SK-N-SH (cell line): ENCODE results near the gene SHCBP1L. TPM values are rescaled to one million over a fixed set of nuclear protein-coding genes. Genes with fewer than 3 reads are reported as not detected.

Experiments used
- CTCF ChIA-PET: fragments of 300-600, 350-600 bp; formaldehyde crosslinking; extraction: SDS; loops from one replicate; lab custom pipeline; 2021; lab: Yijun Ruan, JAX
- POLR2A ChIA-PET: fragments of 350-600 bp; sonication (Branson Sonifier 250); formaldehyde crosslinking; extraction: SDS; loops from one replicate; lab custom pipeline; 2020; ENCODE audit warnings: antibody characterized with exemption, inconsistent platforms; lab: Yijun Ruan, JAX
- DNase-seq: peaks from one replicate; pipeline ENCODE4 v3.0.0; 2012
- H2AFZ ChIP-seq: fragments of 200-600 bp; sonication (generic); 2 replicates; pipeline ENCODE4 v1.8.1; 2016; ENCODE audit warnings: antibody characterized with exemption, mild to moderate bottlenecking, low read depth
- H3F3A ChIP-seq: fragments of 200-600 bp; sonication (generic); replicated peaks from 2 replicates; pipeline ENCODE3; 2016; ENCODE audit warnings: antibody characterized with exemption, mild to moderate bottlenecking; ENCODE audit not compliant: insufficient read depth
- H3K27ac ChIP-seq, 2 experiments: fragments of 200-500 bp in 1 of 2; fragments of 200-600 bp in 1 of 2; sonication (Bioruptor generic) in 1 of 2; sonication (generic), shearing (Covaris generic) in 1 of 2; 2 replicates each; pipeline versions ENCODE4 v1.5.1 to v1.6.1; 2014 to 2016; ENCODE audit warnings: low read depth in 2 of 2, inconsistent platforms in 1 of 2, low read length in 1 of 2, mild to moderate bottlenecking in 1 of 2, mixed read lengths in 1 of 2
- H3K27me3 ChIP-seq: fragments of 200-600 bp; sonication (generic), shearing (Covaris generic); 2 replicates; pipeline ENCODE4 v1.6.1; 2016; ENCODE audit warnings: mixed run types; ENCODE audit not compliant: insufficient read depth
- H3K36me3 ChIP-seq, 2 experiments: fragments of 200-500 bp in 1 of 2; fragments of 200-600 bp in 1 of 2; sonication (Bioruptor generic) in 1 of 2; sonication (generic) in 1 of 2; replicated peaks in 1 of 2; 2 replicates each; pipeline versions ENCODE3 to v1.5.1; 2014 to 2016; ENCODE audit warnings: low read length in 1 of 2, mild to moderate bottlenecking in 1 of 2; ENCODE audit not compliant: insufficient read depth in 2 of 2, control insufficient read depth in 1 of 2
- H3K4me1 ChIP-seq, 2 experiments: fragments of 200-500 bp in 1 of 2; fragments of 200-600 bp in 1 of 2; sonication (Bioruptor generic) in 1 of 2; sonication (generic), shearing (Covaris generic) in 1 of 2; 2 replicates each; pipeline versions ENCODE4 v1.5.1 to v1.6.1; 2014 to 2016; ENCODE audit warnings: low read depth in 1 of 2, low read length in 1 of 2, mixed run types in 1 of 2; ENCODE audit not compliant: insufficient read depth in 2 of 2, control insufficient read depth in 1 of 2
- H3K4me2 ChIP-seq: fragments of 200-600 bp; sonication (generic), shearing (Covaris generic); 2 replicates; pipeline ENCODE4 v1.6.1; 2017; ENCODE audit warnings: mixed run types
- H3K4me3 ChIP-seq, 2 experiments: fragments of 200-500 bp in 1 of 2; fragments of 200-600 bp in 1 of 2; sonication (Bioruptor generic) in 1 of 2; sonication (generic), shearing (Covaris generic) in 1 of 2; 2 replicates each; pipeline versions ENCODE4 v1.5.1 to v1.8.1; 2014 to 2016; ENCODE audit warnings: low read depth in 2 of 2, inconsistent platforms in 1 of 2, low read length in 1 of 2, mild to moderate bottlenecking in 1 of 2, mixed read lengths in 1 of 2, moderate library complexity in 1 of 2
- H3K79me2 ChIP-seq: fragments of 200-600 bp; sonication (generic); 2 replicates; pipeline ENCODE4 v1.8.1; 2017; ENCODE audit warnings: mild to moderate bottlenecking; ENCODE audit not compliant: insufficient read depth
- H3K9ac ChIP-seq: fragments of 200-600 bp; sonication (generic); 2 replicates; pipeline ENCODE4 v1.6.1; 2017; ENCODE audit warnings: mixed run types
- H3K9me2 ChIP-seq: fragments of 200-600 bp; sonication (generic); 2 replicates; pipeline ENCODE4 v1.6.1; 2017; ENCODE audit warnings: mixed run types
- H3K9me3 ChIP-seq: fragments of 200-600 bp; sonication (generic); 2 replicates; pipeline ENCODE4 v1.6.1; 2017; ENCODE audit warnings: mixed run types, mild to moderate bottlenecking, moderate library complexity
- H4K20me1 ChIP-seq: fragments of 200-600 bp; sonication (generic); 2 replicates; pipeline ENCODE4 v1.6.1; 2017; ENCODE audit warnings: mild to moderate bottlenecking, mixed run types; ENCODE audit not compliant: insufficient read depth
- EP300 ChIP-seq, 2 experiments: IDR thresholded peaks; 2 replicates each; pipeline versions ENCODE4 v1.4.0 to v1.6.1; 2012; ENCODE audit warnings: borderline replicate concordance in 1 of 2, low read depth in 1 of 2, low read length in 1 of 2
- FOSL2 ChIP-seq: IDR thresholded peaks from 2 replicates; pipeline ENCODE4 v1.4.0; 2012; ENCODE audit warnings: low read depth, mild to moderate bottlenecking, moderate library complexity, borderline replicate concordance
- FOXJ3 ChIP-seq: sonication (generic); formaldehyde crosslinking; IDR thresholded peaks from 2 replicates; pipeline ENCODE4 v1.5.1; 2020; ENCODE audit warnings: mild to moderate bottlenecking, missing genetic modification reagents
- IRF3 ChIP-seq: fragments of 150-350 bp; IDR thresholded peaks from 2 replicates; pipeline ENCODE4 v1.6.1; 2016; ENCODE audit warnings: mild to moderate bottlenecking, low read depth, low read length
- MAX ChIP-seq: IDR thresholded peaks from 2 replicates; pipeline ENCODE4 v1.4.0; 2012; ENCODE audit warnings: low read depth
- MEF2A ChIP-seq: IDR thresholded peaks from 2 replicates; pipeline ENCODE4 v1.4.0; 2012; ENCODE audit warnings: low read depth, borderline replicate concordance
- MXI1 ChIP-seq: IDR thresholded peaks from 2 replicates; pipeline ENCODE4 v1.6.1; 2012; ENCODE audit warnings: mild to moderate bottlenecking, low read depth, low read length, improper control_type of control experiment
- NFIC ChIP-seq: IDR thresholded peaks from 2 replicates; pipeline ENCODE4 v1.4.0; 2012; ENCODE audit warnings: borderline replicate concordance
- NRF1 ChIP-seq: IDR thresholded peaks from 2 replicates; pipeline ENCODE4 v1.6.1; 2012; ENCODE audit warnings: low read depth, mild to moderate bottlenecking, low read length
- PBX3 ChIP-seq: IDR thresholded peaks from 2 replicates; pipeline ENCODE4; 2012
- POLR2AphosphoS5 ChIP-seq: IDR thresholded peaks from 2 replicates; pipeline ENCODE4 v1.6.1; 2012; ENCODE audit warnings: low read depth, low read length
- RAD21 ChIP-seq: IDR thresholded peaks from 2 replicates; pipeline ENCODE4 v1.6.1; 2012; ENCODE audit warnings: mild to moderate bottlenecking, low read length
- RFX5 ChIP-seq: IDR thresholded peaks from 2 replicates; pipeline ENCODE4 v1.6.1; 2012; ENCODE audit warnings: mild to moderate bottlenecking, improper control_type of control experiment, low read length
- RXRA ChIP-seq: IDR thresholded peaks from 2 replicates; pipeline ENCODE4 v1.4.0; 2012; ENCODE audit warnings: low read depth, mild to moderate bottlenecking, borderline replicate concordance
- SIN3A ChIP-seq: IDR thresholded peaks from 2 replicates; pipeline ENCODE4 v1.6.1; 2012; ENCODE audit warnings: low read depth, mild to moderate bottlenecking, low read length, moderate library complexity, borderline replicate concordance
- USF1 ChIP-seq: IDR thresholded peaks from 2 replicates; pipeline ENCODE4 v1.4.0; 2012; ENCODE audit warnings: low read depth, borderline replicate concordance
- USF2 ChIP-seq: fragments of 150-350 bp; IDR thresholded peaks from 2 replicates; pipeline ENCODE4 v1.6.1; 2017; ENCODE audit warnings: antibody characterized with exemption, low read length, low read depth, borderline replicate concordance
- WGBS: methylation state at CpG from one replicate; pipeline ENCODE4 v1.1.6; 2017; ENCODE audit warnings: low lambda C conversion rate; 5-methylcytosine and 5-hydroxymethylcytosine counted together
- polyA plus RNA-seq, 3 experiments: library from polyadenylated mRNA; depleted of rRNA; stranded (reverse); fragments of >200 nt; gene quantifications; 2 replicates each; pipeline ENCODE4 v1.2.3, GENCODE V29; 2012

The SHCBP1L gene
- polyA plus RNA-seq, 1 of the 3 experiments (the other 2 are of a cell fraction) = not detected

- H3F3A ChIP-seq = peaks cover 14% of the 10 kb centered on the region
- ChIA-PET CTCF (no interaction called here), POLR2A (no interaction called here)
- no peak for DNase-seq
- no peaks in the 10 kb centered on the region for H3K27me3 ChIP-seq
- no peaks in the 10 kb centered on the region for H3K9me3 ChIP-seq
- peaks cover 0 to 4% of the 10 kb centered on the region in 2 experiments; a peak in 2 of 4 replicates for H3K4me1 ChIP-seq
- H3K27ac ChIP-seq = no peak overlapping the region; a peak in 1 of 4 replicates
- H3K4me2 ChIP-seq = no peak overlapping the region
- H3K9ac ChIP-seq = no peak overlapping the region
- H2AFZ ChIP-seq = no peak overlapping the region
- H3K79me2 ChIP-seq = peaks cover 95% of the 10 kb centered on the region
- peaks cover 91% of the 10 kb centered on the region for H4K20me1 ChIP-seq
- peaks cover 98 to 100% of the 10 kb centered on the region in 2 experiments for H3K36me3 ChIP-seq
- H3K4me3 ChIP-seq = no peak overlapping the region
- WGBS = 92% methylated on average over 1 of the region's 1 CpG
- no peaks in the 10 kb centered on the region for H3K9me2 ChIP-seq
- TF ChIP-seq RXRA = no peak
- TF ChIP-seq PBX3 = no peak
- no peak for TF ChIP-seq NFIC
- TF ChIP-seq FOSL2 = no peak
- TF ChIP-seq IRF3 = no peak
Observed at GRCh38 chr1:182851825-182852224, 101.1 kb downstream of the SHCBP1L start.

GRCh38 chr1:182850319-182850718 lies 102.6 kb downstream of the SHCBP1L start:
- Histone ChIP-seq H3F3A (peaks cover 22% of the 10 kb centered on the region), H3K36me3 (peaks cover 95 to 100% of the 10 kb centered on the region in 2 experiments), H3K27me3 (no peaks in the 10 kb centered on the region), H3K4me1 (peaks cover 0 to 5% of the 10 kb centered on the region in 2 experiments; a peak in 1 of 4 replicates), H3K27ac (no peak overlapping the region), H3K9me2 (no peaks in the 10 kb centered on the region), H3K79me2 (peaks cover 100% of the 10 kb centered on the region), H3K9ac (no peak overlapping the region), H4K20me1 (peaks cover 98% of the 10 kb centered on the region), H3K9me3 (no peaks in the 10 kb centered on the region), H3K4me3 (no peak overlapping the region), H2AFZ (no peak overlapping the region), H3K4me2 (no peak overlapping the region)
- WGBS = 98% methylated on average over 4 of the region's 4 CpGs
- ChIA-PET POLR2A (no interaction called here), CTCF (no interaction called here)
- no peak for DNase-seq
- TF ChIP-seq PBX3 = no peak
- TF ChIP-seq RFX5 = no peak
- TF ChIP-seq USF1 = no peak
- no peak for TF ChIP-seq IRF3
- no peak for TF ChIP-seq RXRA
- no peak for TF ChIP-seq MXI1
- no peak for TF ChIP-seq NFIC
- no peak for TF ChIP-seq MEF2A
- no peak for TF ChIP-seq RAD21
- TF ChIP-seq NRF1 = no peak
- TF ChIP-seq EP300 (IDR thresholded peaks at IDR 0.05; ENCODE audit: borderline replicate concordance in 1 of 2, low read depth in 1 of 2, low read length in 1 of 2) = no peak
- TF ChIP-seq USF2 = no peak
- no peak for TF ChIP-seq FOXJ3 (CRISPR knock-in tag)
- no peak for TF ChIP-seq SIN3A
- TF ChIP-seq POLR2AphosphoS5 = no peak
- no peak for TF ChIP-seq MAX
